ENCODE data around the gene ADGRD1. TPM values are rescaled to one million over a fixed set of nuclear protein-coding genes. Genes with fewer than 3 reads are reported as not detected.

The ADGRD1 gene
- total RNA-seq, 8 experiments from 2014 or later: 0.67 to 25.2 (median 2.9) TPM

- no peak for ATAC-seq (replicated peaks in 6 of 8)
- WGBS, 10 experiments: 80 to 98% (median 93%) methylated on average over 5 to 11 of the region's 11 CpGs; no CpG with 5 or more reads in 2 of the 10 experiments
- peaks cover 8% of the 10 kb centered on the region in 2 donors for H3K4me1 ChIP-seq (replicated peaks in 1 of 2)
- in situ Hi-C loops (cut with MboI; ENCODE audit: low pct_unique_long_range_greater_than_20kb in 2 of 9, low sequenced_read_pairs in 9 of 9, unreplicated experiment in 9 of 9): no loop called here
- no peak overlapping the region for H3K27ac ChIP-seq
- no peak overlapping the region for H3K4me3 ChIP-seq
Measured at GRCh38 chr12:131057722-131058515, 104.2 kb downstream of the ADGRD1 start.

DNA sequence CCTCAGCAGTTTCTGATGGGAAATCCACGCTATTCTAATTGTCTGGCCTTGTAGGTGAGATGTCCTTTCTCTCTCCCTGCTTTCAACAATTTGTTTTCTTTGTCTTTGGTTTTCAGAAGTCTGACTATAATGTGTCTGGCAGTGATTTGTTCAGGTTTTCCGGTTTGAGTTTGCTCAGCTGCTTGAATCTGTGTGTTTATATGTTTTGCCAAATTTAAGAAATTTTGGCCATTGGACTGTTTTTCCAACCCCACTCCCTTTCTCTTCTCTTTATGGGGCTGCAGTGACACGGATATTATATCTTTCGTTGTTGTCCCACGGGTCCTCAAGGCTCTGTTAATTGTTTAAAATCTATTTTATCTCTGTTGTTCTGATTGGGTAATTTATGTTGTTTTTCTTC lies 105.0 kb downstream of the ADGRD1 start:
- peaks cover 3 to 5% of the 10 kb centered on the region in 2 donors for H3K4me1 ChIP-seq (replicated peaks in 1 of 2)
- no peak overlapping the region for H3K4me3 ChIP-seq
- 31 to 90% (median 80%) methylated on average over 2 to 5 of the region's 5 CpGs for WGBS, 10 experiments
- in situ Hi-C loops (cut with MboI; ENCODE audit: low pct_unique_long_range_greater_than_20kb in 2 of 9, low sequenced_read_pairs in 9 of 9, unreplicated experiment in 9 of 9): no loop called here
- no peak overlapping the region for H3K27ac ChIP-seq
- no peak for ATAC-seq (replicated peaks in 6 of 8)

- WGBS, 10 experiments: 60 to 100% (median 92%) methylated on average over 1 to 9 of the region's 16 CpGs; no CpG with 5 or more reads in 2 of the 10 experiments
- Histone ChIP-seq H3K4me1 (replicated peaks in 1 of 2) (peaks cover 3 to 5% of the 10 kb centered on the region in 2 donors), H3K4me3 (no peak overlapping the region), H3K27ac (no peak overlapping the region)
- no peak for ATAC-seq (replicated peaks in 6 of 8)
- in situ Hi-C loops (cut with MboI; ENCODE audit: low pct_unique_long_range_greater_than_20kb in 2 of 9, low sequenced_read_pairs in 9 of 9, unreplicated experiment in 9 of 9): no loop called here
Measured at GRCh38 chr12:131060011-131060703, 106.5 kb downstream of the ADGRD1 start.

- Histone ChIP-seq H3K4me1 (replicated peaks in 1 of 2) (peaks cover 5 to 8% of the 10 kb centered on the region in 2 donors), H3K27ac (no peak overlapping the region), H3K4me3 (no peak overlapping the region)
- in situ Hi-C loops (cut with MboI; ENCODE audit: low pct_unique_long_range_greater_than_20kb in 2 of 9, low sequenced_read_pairs in 9 of 9, unreplicated experiment in 9 of 9): no loop called here
- WGBS, 10 experiments: 52 to 100% (median 90%) methylated on average over 1 to 7 of the region's 13 CpGs; no CpG with 5 or more reads in 1 of the 10 experiments
- peak in 3 of 8 experiments; percentile 77 to 82 (median 80) for ATAC-seq (replicated peaks in 6 of 8)
Measured at GRCh38 chr12:131061041-131061806, 107.5 kb downstream of the ADGRD1 start.

DNA sequence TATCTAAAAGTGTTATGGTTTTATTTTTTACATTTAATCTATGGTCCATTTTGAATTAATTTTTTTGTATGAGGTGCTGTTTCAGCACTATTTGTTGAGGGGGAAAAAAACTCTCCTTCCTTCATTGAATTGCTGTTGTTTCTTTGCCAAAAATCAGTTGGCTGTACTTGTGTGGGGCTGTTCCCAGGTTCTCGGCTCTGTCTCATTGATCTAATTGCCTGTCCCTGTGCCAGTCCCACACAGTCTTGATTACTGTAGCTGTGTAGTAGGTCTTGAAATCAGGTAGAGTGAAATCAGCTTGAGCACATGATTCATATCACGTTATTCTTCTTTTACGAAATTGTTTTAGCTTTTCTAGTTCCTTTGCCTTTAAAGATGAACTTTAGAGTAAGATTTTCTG lies 109.7 kb downstream of the ADGRD1 start:
- H3K4me3 ChIP-seq: no peak overlapping the region
- H3K27ac ChIP-seq: no peak overlapping the region
- peaks cover 0 to 8% of the 10 kb centered on the region in 2 donors for H3K4me1 ChIP-seq (replicated peaks in 1 of 2)
- WGBS, 10 experiments: 57 to 100% (median 88%) methylated on average over 1 to 3 of the region's 3 CpGs
- in situ Hi-C loops (cut with MboI; ENCODE audit: low pct_unique_long_range_greater_than_20kb in 2 of 9, low sequenced_read_pairs in 9 of 9, unreplicated experiment in 9 of 9): no loop called here
- ATAC-seq (replicated peaks in 6 of 8): no peak

GRCh38 chr12:131063960-131064359 lies 110.3 kb downstream of the ADGRD1 start:
- H3K27ac ChIP-seq: no peak overlapping the region
- in situ Hi-C loops (cut with MboI; ENCODE audit: low pct_unique_long_range_greater_than_20kb in 2 of 9, low sequenced_read_pairs in 9 of 9, unreplicated experiment in 9 of 9): no loop called here
- no peak for ATAC-seq (replicated peaks in 6 of 8)
- WGBS, 10 experiments: 20 to 100% (median 88%) methylated on average over 1 to 2 of the region's 2 CpGs; no CpG with 5 or more reads in 1 of the 10 experiments
- peaks cover 0 to 8% of the 10 kb centered on the region in 2 donors for H3K4me1 ChIP-seq (replicated peaks in 1 of 2)
- no peak overlapping the region for H3K4me3 ChIP-seq

DNA sequence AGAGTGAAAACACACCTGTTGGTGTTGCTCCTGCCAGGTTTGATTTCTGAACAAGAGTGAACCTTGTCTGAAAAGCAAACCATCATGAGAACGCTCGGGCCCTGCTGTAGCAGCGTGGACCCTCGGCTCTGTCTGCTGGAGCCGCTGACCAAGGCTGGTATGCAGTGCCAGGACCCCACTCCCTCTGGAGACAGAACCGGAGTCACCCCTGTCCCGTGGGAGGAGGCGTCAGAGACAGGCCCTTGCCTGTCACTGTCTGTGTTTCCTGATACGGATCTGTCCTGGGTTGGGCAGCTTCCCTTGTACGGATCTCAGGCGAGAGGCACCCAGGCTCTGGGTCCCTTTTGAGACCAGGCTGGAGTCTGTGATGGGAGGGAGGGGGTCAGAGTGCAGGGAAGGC lies 111.6 kb downstream of the ADGRD1 start:
- no peak overlapping the region for H3K27ac ChIP-seq
- ATAC-seq (replicated peaks in 6 of 8): no peak
- WGBS, 10 experiments: 70 to 89% (median 86%) methylated on average over 2 to 7 of the region's 11 CpGs; no CpG with 5 or more reads in 5 of the 10 experiments

GRCh38 chr12:131065801-131066200 lies 112.1 kb downstream of the ADGRD1 start:
- peaks cover 0 to 8% of the 10 kb centered on the region in 2 donors for H3K4me1 ChIP-seq (replicated peaks in 1 of 2)
- H3K27ac ChIP-seq: no peak overlapping the region
- H3K4me3 ChIP-seq: no peak overlapping the region
- 80 to 83% (median 80%) methylated on average over 1 of the region's 4 CpGs; no CpG with 5 or more reads in 7 of the 10 experiments for WGBS, 10 experiments
- in situ Hi-C loops (cut with MboI; ENCODE audit: low pct_unique_long_range_greater_than_20kb in 2 of 9, low sequenced_read_pairs in 9 of 9, unreplicated experiment in 9 of 9): no loop called here
- ATAC-seq (replicated peaks in 6 of 8): no peak

More for the DNA sequence above, 111.6 kb downstream of the ADGRD1 start:
- in situ Hi-C loops (cut with MboI; ENCODE audit: low pct_unique_long_range_greater_than_20kb in 2 of 9, low sequenced_read_pairs in 9 of 9, unreplicated experiment in 9 of 9): no loop called here
- no peak overlapping the region for H3K4me3 ChIP-seq
- peaks cover 0 to 8% of the 10 kb centered on the region in 2 donors for H3K4me1 ChIP-seq (replicated peaks in 1 of 2)

DNA sequence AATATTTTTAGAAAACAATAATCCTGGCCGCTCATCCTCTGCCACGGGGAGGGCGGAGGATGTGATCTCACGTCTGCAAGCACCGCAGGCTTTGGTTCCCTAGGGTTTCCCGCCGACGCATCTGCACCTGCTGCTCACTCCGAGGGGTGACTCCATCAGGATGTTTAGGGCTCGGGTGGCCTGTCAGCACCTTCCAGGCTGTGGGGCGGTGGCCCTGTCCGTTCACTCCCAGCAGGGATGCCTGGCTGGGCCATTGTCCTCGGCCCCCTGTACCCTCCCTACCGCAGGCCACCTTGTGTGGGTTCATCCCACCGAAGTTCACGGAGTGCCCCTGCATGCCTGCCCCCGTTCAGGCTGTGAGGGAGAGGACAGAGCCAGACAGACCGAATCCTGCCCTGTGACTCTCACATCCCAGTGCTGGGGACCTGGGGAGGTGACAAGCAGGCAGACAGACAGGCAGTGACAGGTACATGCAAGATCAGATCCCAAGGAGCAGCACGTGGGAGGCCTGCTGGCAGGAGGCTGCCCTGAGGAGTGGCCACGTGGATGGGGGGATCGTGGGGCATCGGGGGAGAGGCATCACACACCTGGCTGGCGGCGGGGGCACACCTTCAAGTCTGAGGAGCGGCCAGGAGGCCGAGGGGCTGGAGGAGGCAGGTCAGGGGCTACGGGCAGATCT lies 112.6 kb downstream of the ADGRD1 start:
- peak in 3 of 8 experiments; percentile 25 to 45 (median 44) for ATAC-seq (replicated peaks in 6 of 8)
- Histone ChIP-seq H3K4me3 (no peak overlapping the region), H3K27ac (no peak overlapping the region), H3K4me1 (replicated peaks in 1 of 2) (peaks cover 0 to 5% of the 10 kb centered on the region in 2 donors)
- in situ Hi-C loops (cut with MboI; ENCODE audit: low pct_unique_long_range_greater_than_20kb in 2 of 9, low sequenced_read_pairs in 9 of 9, unreplicated experiment in 9 of 9): no loop called here
- WGBS, 10 experiments: 48 to 100% (median 92%) methylated on average over 1 to 2 of the region's 27 CpGs; no CpG with 5 or more reads in 6 of the 10 experiments

- H3K27ac ChIP-seq: no peak overlapping the region
Measured at GRCh38 chr12:131066886-131067490, 113.3 kb downstream of the ADGRD1 start.

DNA sequence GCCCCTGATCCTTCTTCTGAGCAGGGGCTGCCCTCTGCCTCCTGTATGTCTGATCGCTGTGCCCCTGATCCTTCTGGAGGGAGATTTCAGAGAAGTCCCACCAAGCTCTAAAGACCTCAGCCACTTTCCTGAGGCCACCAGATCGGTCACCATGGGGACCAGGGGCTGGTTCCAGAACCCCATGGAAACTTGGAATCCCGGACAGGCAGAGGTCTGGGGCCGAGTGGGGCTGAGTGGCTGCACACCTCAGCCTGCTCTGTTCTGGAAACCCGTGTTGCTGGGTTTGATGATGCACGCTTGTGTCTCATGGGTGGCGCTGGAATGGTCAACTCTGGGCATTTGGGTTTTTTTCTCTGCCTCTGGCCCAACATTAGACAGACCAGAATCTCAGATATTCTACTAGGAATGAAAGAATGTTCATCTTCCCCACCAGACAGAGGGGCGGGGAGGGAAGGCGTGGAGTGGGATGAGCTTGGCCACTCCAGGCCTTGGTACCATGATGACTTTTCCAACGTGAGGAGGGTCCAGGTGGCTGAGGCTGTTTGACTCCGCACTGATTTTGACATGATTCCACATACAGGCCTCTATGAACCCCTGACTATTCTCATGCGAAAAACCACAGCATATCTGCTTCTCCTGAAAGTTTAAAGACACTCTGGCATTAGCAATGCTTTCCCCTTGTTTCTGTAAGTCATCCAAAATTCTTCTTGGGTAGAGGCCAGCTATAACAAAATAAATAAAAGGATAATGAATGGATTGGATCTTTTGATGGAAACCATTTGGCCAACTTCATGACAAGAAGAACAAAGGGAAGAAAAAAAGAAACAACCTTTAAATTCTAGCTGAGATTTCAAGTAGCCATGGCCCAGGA lies 114.5 kb downstream of the ADGRD1 start:
- WGBS, 10 experiments: 50 to 95% (median 89%) methylated on average over 3 to 7 of the region's 12 CpGs; no CpG with 5 or more reads in 4 of the 10 experiments
- H3K27ac ChIP-seq: no peak overlapping the region
- in situ Hi-C loops (cut with MboI; ENCODE audit: low pct_unique_long_range_greater_than_20kb in 2 of 9, low sequenced_read_pairs in 9 of 9, unreplicated experiment in 9 of 9): no loop called here
- no peak for ATAC-seq (replicated peaks in 6 of 8)
- no peak overlapping the region for H3K4me3 ChIP-seq
- H3K4me1 ChIP-seq (replicated peaks in 1 of 2): peaks cover 0 to 5% of the 10 kb centered on the region in 2 donors

More at GRCh38 chr12:131066886-131067490, 113.3 kb downstream of the ADGRD1 start:
- in situ Hi-C loops (cut with MboI; ENCODE audit: low pct_unique_long_range_greater_than_20kb in 2 of 9, low sequenced_read_pairs in 9 of 9, unreplicated experiment in 9 of 9): no loop called here
- Histone ChIP-seq H3K4me1 (replicated peaks in 1 of 2) (peaks cover 0 to 5% of the 10 kb centered on the region in 2 donors), H3K4me3 (no peak overlapping the region)
- WGBS, 10 experiments: 0 to 100% (median 83%) methylated on average over 1 to 4 of the region's 14 CpGs; no CpG with 5 or more reads in 3 of the 10 experiments
- ATAC-seq (replicated peaks in 6 of 8): no peak
